ENCODE measurements around the gene RALGPS1. TPM values are rescaled to one million over a fixed set of nuclear protein-coding genes. Genes with fewer than 3 reads are reported as not detected.
"Not testable (repeated sequence)": the region's sequence is repeated elsewhere in the genome, so short reads cannot be mapped to it uniquely, and the experiment has no call there.

The RALGPS1 gene
- total RNA-seq, 1 donor from 2014 or later, result 15.1 TPM

DNA sequence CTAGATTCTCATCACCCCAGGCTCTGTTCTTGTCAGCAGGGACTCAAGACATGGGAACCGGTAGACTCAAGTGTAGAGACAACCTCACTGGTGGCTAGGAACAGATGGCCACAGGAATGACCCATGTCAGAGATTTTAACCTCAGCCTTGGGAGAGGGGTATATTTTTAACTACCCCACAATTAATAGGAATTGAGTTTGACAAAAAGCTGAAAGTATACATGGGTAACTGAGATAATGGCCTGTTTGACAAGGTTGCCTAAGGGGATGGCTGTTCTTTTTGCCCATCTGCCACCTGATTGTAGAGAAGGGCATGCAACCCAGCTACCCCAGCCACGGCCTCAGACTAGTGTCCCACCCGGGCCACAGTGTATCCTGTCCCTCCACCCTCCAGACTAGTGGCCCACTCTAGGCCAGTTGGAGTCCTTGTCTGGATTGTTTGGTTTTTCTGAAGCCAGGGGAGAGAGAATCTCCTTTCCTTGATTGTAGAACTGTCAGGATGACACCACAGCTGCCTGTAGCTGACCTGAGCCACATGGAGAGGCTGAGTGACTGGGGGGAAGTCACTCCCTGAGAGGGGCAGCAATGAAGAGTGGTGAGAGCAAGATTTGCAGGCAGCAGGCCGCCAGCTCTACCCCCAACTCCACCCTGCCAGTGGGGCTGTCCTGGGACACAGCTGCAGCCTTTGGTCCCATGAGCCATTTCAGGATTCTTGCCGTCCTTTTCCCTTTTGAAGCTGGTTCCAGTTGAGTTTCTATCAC, 222.5 kb downstream of the RALGPS1 start:
- no peak for ATAC-seq
- intact Hi-C loops (cut with DNase I), result no loop called here
- DNase-seq (ENCODE audit: low spot score), result no peak

DNA sequence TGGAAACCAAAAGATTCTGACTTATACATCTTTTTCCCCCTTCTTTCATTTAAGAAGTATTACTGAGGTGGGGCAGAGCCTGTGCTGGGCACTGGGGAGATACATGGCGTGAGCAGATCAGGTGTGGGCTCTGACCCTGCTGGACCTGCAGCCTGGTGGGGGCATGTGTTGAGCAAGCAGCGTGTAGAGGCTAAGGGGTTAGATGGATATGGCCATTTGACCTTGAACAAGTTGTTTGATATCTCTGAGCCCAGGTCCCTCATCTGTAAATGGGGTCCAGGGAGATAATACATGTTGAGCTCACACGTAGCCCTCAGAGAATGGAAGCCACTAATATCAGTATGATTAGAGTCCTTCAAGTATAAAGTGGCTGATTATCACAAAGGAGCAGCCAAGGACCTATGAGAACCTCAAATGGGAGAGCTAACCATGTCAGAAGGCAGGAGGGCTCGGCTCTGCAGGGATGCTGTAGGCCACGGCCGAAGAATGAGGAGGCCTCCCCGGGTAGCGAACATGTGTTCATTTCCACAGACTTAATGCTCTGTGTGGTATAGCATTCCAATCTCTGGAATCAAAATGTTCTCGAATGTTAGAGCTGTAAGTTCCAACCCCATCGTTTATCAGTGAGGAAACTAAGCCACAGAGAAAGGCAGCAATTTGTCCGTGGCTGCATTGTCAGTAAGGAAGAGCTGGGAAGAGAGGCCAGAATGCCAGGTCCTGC, 223.2 kb downstream of the RALGPS1 start:
- no peak for DNase-seq (ENCODE audit: low spot score)
- intact Hi-C loops (cut with DNase I), result no loop called here
- ATAC-seq, result no peak

GRCh38 chr9:127138444-127138843, 223.9 kb downstream of the RALGPS1 start:
- DNase-seq (ENCODE audit: low spot score) (no peak), ATAC-seq (no peak)
- intact Hi-C loops (cut with DNase I), result no loop called here

DNA sequence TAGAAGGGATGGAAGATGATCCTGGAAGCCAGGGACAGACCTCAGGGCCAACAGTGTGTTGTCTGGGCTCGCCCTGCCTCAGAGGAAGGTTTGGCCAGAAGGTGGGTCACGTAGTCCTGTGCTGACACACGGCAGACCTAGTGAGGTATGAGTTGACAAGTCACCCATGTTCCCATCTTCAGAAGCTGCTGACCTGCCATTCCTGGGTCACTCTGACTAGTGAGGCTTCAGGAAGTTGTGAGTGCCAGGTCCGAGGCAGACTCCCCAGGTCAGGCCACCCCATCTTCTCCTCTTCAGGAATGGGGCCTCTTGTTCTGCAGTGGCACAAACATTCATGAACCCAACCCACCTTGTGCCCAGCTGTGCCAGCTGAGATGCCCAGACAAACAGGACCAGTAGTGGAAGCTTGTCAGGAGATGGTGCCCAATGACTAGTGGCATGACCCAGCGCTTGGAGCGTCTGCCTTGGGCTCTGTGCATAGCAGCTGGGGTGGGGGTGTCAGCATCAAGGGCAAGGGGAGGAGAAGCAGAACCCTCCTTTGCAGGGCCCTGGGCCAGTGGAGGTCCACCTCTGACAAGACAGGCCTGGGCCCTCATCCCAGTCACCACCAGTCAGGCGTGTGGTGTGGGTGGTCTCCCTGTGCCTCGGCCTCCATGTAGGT, 224.6 kb downstream of the RALGPS1 start:
- intact Hi-C loops (cut with DNase I), result no loop called here
- ATAC-seq (no peak), DNase-seq (ENCODE audit: low spot score) (no peak)

- ATAC-seq (no peak), DNase-seq (ENCODE audit: low spot score) (no peak)
- intact Hi-C loops (cut with DNase I), result no loop called here
These were observed 225.2 kb downstream of the RALGPS1 start for GRCh38 chr9:127139775-127140174.

DNA sequence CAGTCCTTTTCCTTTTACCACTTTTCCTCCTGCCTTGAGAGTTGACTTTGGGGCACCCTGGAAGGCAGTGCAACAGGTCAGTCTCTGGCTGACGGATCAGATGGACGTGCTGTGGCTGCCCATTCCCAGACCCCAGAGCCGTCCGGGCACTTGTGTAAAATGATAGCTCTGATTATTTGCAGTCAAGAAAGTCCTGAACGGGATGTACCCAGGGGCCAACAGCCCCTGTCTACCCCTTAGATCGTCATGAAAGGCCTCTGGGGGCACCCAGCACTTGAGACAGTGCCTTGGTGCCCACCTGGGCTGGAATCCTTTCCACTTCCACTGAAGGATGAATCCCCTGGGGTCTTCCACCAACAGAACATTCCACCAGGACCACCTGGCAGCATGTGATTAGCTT, 225.6 kb downstream of the RALGPS1 start:
- DNase-seq (ENCODE audit: low spot score) (no peak), ATAC-seq (no peak)
- intact Hi-C loops (cut with DNase I), result no loop called here

DNA sequence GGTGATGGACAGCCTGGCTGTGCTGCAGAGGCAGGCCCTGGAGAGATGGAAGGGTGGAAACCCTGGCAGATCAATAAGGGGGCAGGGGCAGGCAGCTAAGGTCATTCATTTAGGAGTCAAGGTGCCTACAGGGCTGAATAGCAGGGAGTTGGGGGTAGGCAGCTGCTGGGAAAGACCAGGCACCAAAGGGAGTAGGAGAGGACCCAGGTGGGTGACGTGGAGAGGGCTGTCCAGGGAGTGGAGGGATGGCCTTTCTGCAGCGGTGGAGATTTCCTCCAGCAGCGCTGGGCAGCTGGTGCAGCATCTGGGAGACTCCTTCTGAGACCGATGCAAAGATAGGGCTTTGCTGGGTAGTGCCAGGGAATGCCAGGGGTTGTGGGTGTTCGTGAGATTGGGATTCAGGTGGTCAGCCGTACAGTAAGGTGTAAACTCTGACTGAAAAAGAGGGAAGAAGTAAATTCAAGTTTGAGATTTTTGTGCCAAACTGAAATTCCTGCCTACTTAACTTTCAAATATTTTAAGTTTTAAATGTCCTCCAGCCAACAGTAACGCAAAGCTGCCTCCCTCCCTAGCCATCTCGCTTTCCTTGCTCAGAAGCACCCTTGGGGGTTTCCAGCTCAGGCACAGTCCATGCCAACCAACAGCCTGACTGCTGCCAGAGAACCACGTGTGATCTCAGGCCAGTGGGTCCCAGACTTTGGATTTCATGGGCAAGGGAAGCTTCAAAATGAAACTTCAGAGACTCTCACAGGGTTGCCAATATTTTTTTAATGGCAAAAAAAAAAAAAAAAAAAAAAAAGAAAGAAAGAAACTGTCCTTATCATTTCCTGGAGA, 226.5 kb downstream of the RALGPS1 start:
- intact Hi-C loops (cut with DNase I), result no loop called here
- DNase-seq (ENCODE audit: low spot score), result no peak
- no peak for ATAC-seq

DNA sequence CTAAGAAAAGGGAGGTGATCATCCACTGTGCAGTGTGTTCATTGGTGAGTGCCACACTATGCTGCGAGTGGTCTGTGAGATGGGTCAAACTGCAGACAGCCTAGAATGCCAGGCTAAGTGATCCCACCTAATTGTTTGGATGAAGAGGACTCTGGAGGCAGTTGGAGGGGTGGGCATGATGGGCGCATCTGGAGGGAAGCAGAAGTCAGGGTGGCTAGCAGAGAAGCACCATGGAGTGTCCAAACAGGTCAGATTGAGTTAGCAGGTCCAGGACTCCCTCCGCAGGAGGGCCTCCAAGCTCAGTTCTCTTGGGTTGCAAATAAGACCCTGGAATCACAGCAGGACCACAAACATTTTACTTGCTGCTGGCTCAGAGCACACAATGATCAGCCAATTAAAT, 227.7 kb downstream of the RALGPS1 start:
- intact Hi-C loops (cut with DNase I), result no loop called here
- DNase-seq (ENCODE audit: low spot score), result no peak
- no peak for ATAC-seq

DNA sequence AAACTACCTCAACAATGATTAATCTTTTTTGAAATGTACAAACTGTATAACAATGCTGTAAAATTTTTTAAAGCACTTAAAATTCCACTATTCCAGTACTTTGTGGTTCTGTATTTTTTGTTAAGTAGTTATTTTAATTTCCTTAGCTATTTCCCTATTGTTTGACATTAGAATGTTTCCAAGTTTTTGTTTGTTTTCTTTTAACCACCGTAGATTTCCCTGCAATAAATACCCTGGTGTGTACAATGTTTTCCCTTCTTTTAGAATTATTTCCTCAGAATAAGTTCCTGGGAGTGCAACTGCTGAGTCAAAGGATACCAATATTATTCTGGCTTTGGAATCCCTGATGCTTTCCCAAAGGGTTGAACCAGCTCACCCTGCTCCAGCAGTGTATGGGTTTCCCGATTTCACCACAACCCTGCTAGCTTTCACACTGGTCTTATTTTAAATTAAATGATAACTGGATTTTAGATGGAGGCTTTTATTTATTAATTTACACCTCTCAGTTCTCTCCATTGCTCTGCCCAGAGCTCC, 228.4 kb downstream of the RALGPS1 start:
- DNase-seq (ENCODE audit: low spot score) (no peak), ATAC-seq (peak; percentile 76)
- intact Hi-C loops (cut with DNase I), result no loop called here

DNA sequence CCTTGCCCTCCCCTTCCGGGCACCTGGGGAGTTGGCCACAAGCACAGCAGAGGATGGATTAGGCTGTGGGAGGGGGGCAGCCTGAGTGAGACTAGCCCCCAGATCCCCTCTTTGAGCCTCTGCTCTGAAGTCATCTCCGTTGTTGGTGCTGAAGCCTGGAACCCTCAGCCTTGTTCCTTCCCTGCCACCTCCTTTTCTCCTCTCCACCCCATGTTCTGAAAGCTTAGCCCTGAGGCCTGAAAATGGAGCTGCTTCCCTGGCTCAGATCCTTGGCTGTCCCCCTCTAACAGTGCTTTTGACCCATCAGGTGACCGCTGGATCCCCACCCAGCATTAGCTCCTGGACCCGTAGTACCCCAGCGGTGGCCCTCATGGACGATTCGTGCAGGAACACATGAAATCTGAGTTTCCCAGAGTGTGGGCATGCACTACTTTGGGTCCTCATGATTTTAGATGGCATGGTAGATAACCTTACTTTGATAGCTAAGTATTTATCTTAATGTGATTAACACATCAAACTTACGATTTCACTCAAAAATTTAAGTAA, 229.4 kb downstream of the RALGPS1 start:
- DNase-seq (ENCODE audit: low spot score), result no peak
- intact Hi-C loops (cut with DNase I), result no loop called here
- ATAC-seq, result no peak

DNA sequence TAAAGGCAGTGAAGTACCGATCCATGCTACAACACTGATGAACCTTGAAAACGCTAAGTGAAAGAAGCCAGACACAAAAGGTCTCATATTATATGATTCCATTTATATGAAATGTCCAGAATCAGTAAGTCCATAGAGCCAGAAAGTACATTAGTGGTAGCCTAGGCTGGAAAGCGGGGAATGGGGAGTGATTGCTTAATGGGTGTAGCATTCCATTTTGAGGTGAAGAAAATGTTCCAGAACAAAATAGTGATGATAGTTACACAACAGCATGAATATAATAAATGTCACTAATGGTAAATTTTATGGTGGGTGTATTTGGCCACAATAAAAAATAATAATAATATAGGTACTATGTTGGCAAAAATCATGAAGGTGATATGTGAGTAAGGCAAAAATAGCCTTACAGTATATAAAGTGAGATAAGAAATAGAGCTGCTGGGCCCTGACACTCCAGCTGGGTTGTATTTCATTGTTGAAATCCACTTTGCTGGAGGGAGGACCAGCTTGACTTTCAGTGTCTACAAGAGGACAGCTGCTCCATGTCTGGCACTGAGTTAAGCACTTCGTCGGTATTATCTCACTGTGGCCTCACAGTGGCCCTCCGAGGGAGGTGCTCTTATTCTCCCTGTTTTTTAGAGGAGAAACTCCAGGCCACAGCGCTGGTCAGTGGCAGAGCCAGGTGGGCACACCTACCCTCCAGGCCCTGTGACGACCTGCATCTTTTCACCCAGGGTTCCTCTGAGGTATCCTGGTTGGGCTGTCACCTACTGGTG, 230.3 kb downstream of the RALGPS1 start:
- DNase-seq (ENCODE audit: low spot score), result no peak
- intact Hi-C loops (cut with DNase I), result no loop called here
- no peak for ATAC-seq

- ATAC-seq; DNase-seq (ENCODE audit: low spot score); intact Hi-C loops (cut with DNase I): not testable (repeated sequence)
These were observed 232.3 kb downstream of the RALGPS1 start for GRCh38 chr9:127146841-127147240.

DNA sequence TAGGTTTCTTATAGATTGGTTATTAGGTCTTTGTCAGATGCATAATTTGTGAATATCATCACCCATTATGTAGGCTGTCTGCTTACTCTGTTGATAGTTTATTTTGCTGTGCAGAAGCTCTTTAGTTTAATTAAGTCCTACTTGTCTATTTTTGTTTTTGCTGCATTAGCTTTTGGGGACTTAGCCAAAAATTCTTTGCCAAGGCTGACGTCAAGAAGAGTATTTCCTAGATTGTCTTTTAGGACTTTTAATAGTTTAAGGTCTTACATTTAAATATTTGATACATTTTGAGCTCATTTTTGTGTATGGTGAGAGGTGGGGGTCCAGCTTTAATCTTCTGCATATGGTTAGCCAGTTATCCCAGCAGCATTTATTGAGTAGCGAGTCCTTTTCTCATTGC, 232.7 kb downstream of the RALGPS1 start:
- no peak for ATAC-seq
- intact Hi-C loops (cut with DNase I), result no loop called here
- DNase-seq (ENCODE audit: low spot score), result no peak

- ATAC-seq, result no peak
- DNase-seq (ENCODE audit: low spot score), result no peak
- intact Hi-C loops (cut with DNase I), result no loop called here
These were observed 233.4 kb downstream of the RALGPS1 start for GRCh38 chr9:127148014-127148413.

DNA sequence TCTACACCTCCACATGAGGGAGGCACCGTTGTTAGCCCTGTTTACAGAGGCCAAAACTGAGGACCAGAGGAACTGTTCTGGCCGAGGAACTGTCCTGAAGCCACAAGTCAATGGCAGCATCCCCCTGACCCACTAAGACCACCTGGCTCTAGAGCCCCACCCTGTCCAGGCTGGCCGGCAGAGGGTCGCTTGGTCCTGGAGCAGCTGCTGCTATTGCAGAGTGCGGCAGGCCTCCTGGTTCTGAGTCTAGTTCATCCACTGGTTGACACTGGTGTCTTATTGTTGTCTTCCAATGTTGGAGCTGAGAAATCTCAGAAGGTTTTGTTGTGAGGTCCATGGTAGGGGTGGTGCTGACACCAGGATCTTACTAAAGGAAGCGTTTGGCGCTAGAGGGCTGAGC, 234.4 kb downstream of the RALGPS1 start:
- DNase-seq (ENCODE audit: low spot score) (no peak), ATAC-seq (no peak)
- intact Hi-C loops (cut with DNase I), result no loop called here

GRCh38 chr9:127149463-127150390, 235.1 kb downstream of the RALGPS1 start:
- ATAC-seq, result no peak

GRCh38 chr9:127153501-127153900, 238.9 kb downstream of the RALGPS1 start:
- ATAC-seq (no peak), DNase-seq (ENCODE audit: low spot score) (no peak)
- intact Hi-C loops (cut with DNase I), result no loop called here

More at GRCh38 chr9:127149463-127150390, 235.1 kb downstream of the RALGPS1 start:
- intact Hi-C loops (cut with DNase I), result no loop called here
- no peak for DNase-seq (ENCODE audit: low spot score)

Data from sciatic nerve (tissue), 2 donors.